HG02973 (cell line): ENCODE results near the gene TRIM38.

Experiments
- ATAC-seq: cut with Tn5 transposase; IDR thresholded peaks from one replicate; pipeline ENCODE4 v1.9.1; 2021; ENCODE audit warnings: moderate library complexity; ENCODE audit not compliant: unreplicated experiment

Gene TRIM38

GRCh38 chr6:26025047-26025893, 62.7 kb downstream of the TRIM38 start:
- ATAC-seq: no peak

- ATAC-seq: peak; percentile 35
Observed at GRCh38 chr6:26025894-26026832, 63.6 kb downstream of the TRIM38 start.

GRCh38 chr6:26026833-26027490, 64.4 kb downstream of the TRIM38 start:
- peak; percentile 40 for ATAC-seq

GRCh38 chr6:26027491-26028211, 65.0 kb downstream of the TRIM38 start:
- no peak for ATAC-seq

GRCh38 chr6:26028212-26028745, 65.7 kb downstream of the TRIM38 start:
- ATAC-seq: no peak

GRCh38 chr6:26028746-26029569, 66.4 kb downstream of the TRIM38 start:
- ATAC-seq: no peak

GRCh38 chr6:26029570-26029856, 66.9 kb downstream of the TRIM38 start:
- no peak for ATAC-seq

- no peak for ATAC-seq
Observed at GRCh38 chr6:26029857-26030653, 67.5 kb downstream of the TRIM38 start.

GRCh38 chr6:26030716-26031115, 68.1 kb downstream of the TRIM38 start:
- ATAC-seq: no peak

GRCh38 chr6:26031151-26031594, 68.6 kb downstream of the TRIM38 start:
- ATAC-seq: no peak

- peak; percentile 43 for ATAC-seq
Observed at GRCh38 chr6:26031595-26032339, 69.2 kb downstream of the TRIM38 start.

- no peak for ATAC-seq
Observed at GRCh38 chr6:26032340-26033084, 69.9 kb downstream of the TRIM38 start.

GRCh38 chr6:26033085-26033940, 70.7 kb downstream of the TRIM38 start:
- ATAC-seq: peak; percentile 44

GRCh38 chr6:26033941-26034354, 71.3 kb downstream of the TRIM38 start:
- ATAC-seq: no peak

GRCh38 chr6:26034905-26035304, 72.3 kb downstream of the TRIM38 start:
- ATAC-seq: no peak
